GM08714 (cell line): Measurements from ENCODE around the gene CROCC2.

Source experiments
- H3K4me3 ChIP-seq: fragments of 200-500 bp; sonication (Bioruptor generic); 2 replicates; pipeline ENCODE4 v1.5.1; 2014; ENCODE audit warnings: mild to moderate bottlenecking, low read length, inconsistent platforms
- ZNF274 ChIP-seq: IDR thresholded peaks from 2 replicates; pipeline ENCODE4 v1.6.1; 2012; ENCODE audit warnings: mild to moderate bottlenecking, low read depth, low read length

The CROCC2 gene

GRCh38 chr2:241038374-241039180 lies 132.4 kb downstream of the CROCC2 start:
- no peak for TF ChIP-seq ZNF274
- H3K4me3 ChIP-seq: no peak overlapping the region

GRCh38 chr2:241039416-241039815 lies 133.3 kb downstream of the CROCC2 start:
- TF ChIP-seq ZNF274: no peak
- H3K4me3 ChIP-seq: no peak overlapping the region

- no peak overlapping the region for H3K4me3 ChIP-seq
- no peak for TF ChIP-seq ZNF274
These were observed 134.1 kb downstream of the CROCC2 start for GRCh38 chr2:241040081-241040803.

- no peak overlapping the region; the same call in 1 of the 2 replicates for H3K4me3 ChIP-seq
- TF ChIP-seq ZNF274: no peak
These were observed 135.5 kb downstream of the CROCC2 start for GRCh38 chr2:241041589-241042158.
